GM23338 (cell line): Measurements from ENCODE around the gene LBHD1. TPM values are rescaled to one million over a fixed set of nuclear protein-coding genes. Genes with fewer than 3 reads are reported as not detected.

Experiments used
- CREB1 ChIP-seq: fragments of 250-450 bp; sonication (Bioruptor Pico); IDR thresholded peaks from 2 replicates; pipeline ENCODE4 v1.5.0; 2020; ENCODE audit warnings: low read depth, mild to moderate bottlenecking, moderate library complexity
- JUNB ChIP-seq: IDR thresholded peaks from one replicate; pipeline ENCODE4 v1.6.1; 2016; ENCODE audit warnings: antibody characterized with exemption; ENCODE audit not compliant: unreplicated experiment
- NANOG ChIP-seq: IDR thresholded peaks from 2 replicates; pipeline ENCODE4 v1.6.1; 2016; ENCODE audit warnings: antibody characterized with exemption, borderline replicate concordance
- ZNF331 ChIP-seq: fragments of 250-450 bp; sonication (Bioruptor Pico); IDR thresholded peaks from 2 replicates; pipeline ENCODE4 v1.5.0; 2020; ENCODE audit warnings: low read depth, mild to moderate bottlenecking, moderate library complexity
- polyA plus RNA-seq: library from polyadenylated mRNA; unstranded; fragments of >200 nt; fragmentation: Nextera tagmentation; extraction: Ambion mirVana; gene quantifications from 2 replicates; pipeline ENCODE4 v1.2.1, GENCODE V29; 2016
- small RNA-seq: library from RNA; depleted of rRNA; stranded (forward); fragments of <200 nt; gene quantifications from one replicate; pipeline ENCODE3, GENCODE V24; 2014; ENCODE audit warnings: low replicate concordance
- total RNA-seq: library from RNA; depleted of rRNA; stranded (reverse); fragments of >200 nt; shearing (Covaris generic); gene quantifications from 2 replicates; pipeline ENCODE4 v1.2.3, GENCODE V29; 2014; rRNA removed
- TF ChIP-seq, protein P1 (sequence below): IDR thresholded peaks from 2 replicates; pipeline ENCODE4 v1.6.1; 2016; ENCODE audit warnings: antibody characterized with exemption
- TF ChIP-seq, protein P2 (sequence below), 2 experiments: fragments of 200-600 bp in 1 of 2; sonication (generic) in 1 of 2; conservative IDR thresholded peaks; 2 replicates each; pipeline versions ENCODE4 v1.5.1 to v1.6.1; 2016 to 2017; ENCODE audit warnings: antibody characterized with exemption in 2 of 2, low read depth in 2 of 2, mild to moderate bottlenecking in 2 of 2, moderate library complexity in 1 of 2

LBHD1 gene
- total and polyA plus RNA-seq, 2 experiments from 2014 or later, result 2.8 to 2.9 TPM

DNA sequence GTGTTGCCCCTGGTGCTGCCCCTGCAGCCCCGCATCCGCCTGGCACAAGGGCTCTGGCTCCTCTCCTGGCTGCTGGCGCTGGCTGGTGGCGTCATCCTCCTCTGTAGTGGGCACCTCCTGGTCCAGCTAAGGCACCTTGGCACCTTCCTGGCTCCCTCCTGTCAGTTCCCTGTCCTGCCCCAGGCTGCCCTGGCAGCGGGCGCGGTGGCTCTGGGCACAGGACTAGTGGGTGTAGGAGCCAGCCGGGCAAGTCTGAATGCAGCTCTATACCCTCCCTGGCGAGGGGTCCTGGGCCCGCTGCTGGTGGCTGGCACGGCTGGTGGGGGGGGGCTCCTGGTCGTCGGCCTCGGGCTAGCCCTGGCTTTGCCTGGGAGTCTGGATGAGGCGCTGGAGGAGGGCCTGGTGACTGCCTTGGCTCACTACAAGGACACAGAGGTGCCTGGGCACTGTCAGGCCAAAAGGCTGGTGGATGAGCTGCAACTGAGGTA is 58.7 kb downstream of the LBHD1 start (continued):
- TF ChIP-seq, protein P1, sequence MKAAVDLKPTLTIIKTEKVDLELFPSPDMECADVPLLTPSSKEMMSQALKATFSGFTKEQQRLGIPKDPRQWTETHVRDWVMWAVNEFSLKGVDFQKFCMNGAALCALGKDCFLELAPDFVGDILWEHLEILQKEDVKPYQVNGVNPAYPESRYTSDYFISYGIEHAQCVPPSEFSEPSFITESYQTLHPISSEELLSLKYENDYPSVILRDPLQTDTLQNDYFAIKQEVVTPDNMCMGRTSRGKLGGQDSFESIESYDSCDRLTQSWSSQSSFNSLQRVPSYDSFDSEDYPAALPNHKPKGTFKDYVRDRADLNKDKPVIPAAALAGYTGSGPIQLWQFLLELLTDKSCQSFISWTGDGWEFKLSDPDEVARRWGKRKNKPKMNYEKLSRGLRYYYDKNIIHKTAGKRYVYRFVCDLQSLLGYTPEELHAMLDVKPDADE, result no peak
- no peak for TF ChIP-seq CREB1 (CRISPR knock-in tag)
- TF ChIP-seq, protein P2, sequence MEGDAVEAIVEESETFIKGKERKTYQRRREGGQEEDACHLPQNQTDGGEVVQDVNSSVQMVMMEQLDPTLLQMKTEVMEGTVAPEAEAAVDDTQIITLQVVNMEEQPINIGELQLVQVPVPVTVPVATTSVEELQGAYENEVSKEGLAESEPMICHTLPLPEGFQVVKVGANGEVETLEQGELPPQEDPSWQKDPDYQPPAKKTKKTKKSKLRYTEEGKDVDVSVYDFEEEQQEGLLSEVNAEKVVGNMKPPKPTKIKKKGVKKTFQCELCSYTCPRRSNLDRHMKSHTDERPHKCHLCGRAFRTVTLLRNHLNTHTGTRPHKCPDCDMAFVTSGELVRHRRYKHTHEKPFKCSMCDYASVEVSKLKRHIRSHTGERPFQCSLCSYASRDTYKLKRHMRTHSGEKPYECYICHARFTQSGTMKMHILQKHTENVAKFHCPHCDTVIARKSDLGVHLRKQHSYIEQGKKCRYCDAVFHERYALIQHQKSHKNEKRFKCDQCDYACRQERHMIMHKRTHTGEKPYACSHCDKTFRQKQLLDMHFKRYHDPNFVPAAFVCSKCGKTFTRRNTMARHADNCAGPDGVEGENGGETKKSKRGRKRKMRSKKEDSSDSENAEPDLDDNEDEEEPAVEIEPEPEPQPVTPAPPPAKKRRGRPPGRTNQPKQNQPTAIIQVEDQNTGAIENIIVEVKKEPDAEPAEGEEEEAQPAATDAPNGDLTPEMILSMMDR (conservative IDR thresholded peaks at IDR 0.05; ENCODE audit: low read depth in 2 of 2), result no peak
- no peak for TF ChIP-seq ZNF331 (CRISPR knock-in tag)
- TF ChIP-seq NANOG, result no peak
- no peak for TF ChIP-seq JUNB

Small RNA genes lying within 50 kb of the gene (small RNA-seq; reads per million reads assigned to genes)
- not detected for gene SNORA57

Other genes with a start within 250 kb of the LBHD1 start
- 1.7 and 2.1 TPM in 2 replicates for gene AHNAK, start 125.5 kb downstream of the LBHD1 start, total RNA-seq
- gene AHNAK, start 125.5 kb downstream of the LBHD1 start, polyA plus RNA-seq, result 0.91 and 1.1 TPM in 2 replicates
- 1,200 and 1,316 TPM in 2 replicates for gene EEF1G, start 98.4 kb downstream of the LBHD1 start, total RNA-seq
- 696 and 736 TPM in 2 replicates for gene EEF1G, start 98.4 kb downstream of the LBHD1 start, polyA plus RNA-seq
- 15.2 and 22.2 TPM in 2 replicates for gene TUT1, start 80.7 kb downstream of the LBHD1 start, total RNA-seq
- gene TUT1, start 80.7 kb downstream of the LBHD1 start, polyA plus RNA-seq, result 12.8 and 14.0 TPM in 2 replicates
- gene MTA2, start 70.4 kb downstream of the LBHD1 start, total RNA-seq, result 93.6 and 102 TPM in 2 replicates
- gene MTA2, start 70.4 kb downstream of the LBHD1 start, polyA plus RNA-seq, result 22.1 and 22.9 TPM in 2 replicates
- gene EML3, start 59.5 kb downstream of the LBHD1 start, total RNA-seq, result 17.1 and 19.3 TPM in 2 replicates
- gene EML3, start 59.5 kb downstream of the LBHD1 start, polyA plus RNA-seq, result 15.4 and 15.5 TPM in 2 replicates
- 0.24 TPM in 1 of 2 replicates, not detected in the other for gene ROM1, start 59.0 kb downstream of the LBHD1 start, total RNA-seq
- 0.65 and 0.89 TPM in 2 replicates for gene ROM1, start 59.0 kb downstream of the LBHD1 start, polyA plus RNA-seq
- 18.4 and 21.1 TPM in 2 replicates for gene B3GAT3, start 50.3 kb downstream of the LBHD1 start, total RNA-seq
- gene B3GAT3, start 50.3 kb downstream of the LBHD1 start, polyA plus RNA-seq, result 16.4 and 16.6 TPM in 2 replicates
- 267 and 272 TPM in 2 replicates for gene GANAB, start 25.7 kb downstream of the LBHD1 start, total RNA-seq
- 76.8 and 82.3 TPM in 2 replicates for gene GANAB, start 25.7 kb downstream of the LBHD1 start, polyA plus RNA-seq
- gene INTS5, start 19.0 kb downstream of the LBHD1 start, total RNA-seq, result 33.4 and 37.2 TPM in 2 replicates
- gene INTS5, start 19.0 kb downstream of the LBHD1 start, polyA plus RNA-seq, result 5.7 TPM in 2 replicates
- 110 and 132 TPM in 2 replicates for gene C11orf98, start 7.1 kb downstream of the LBHD1 start, total RNA-seq
- 479 and 507 TPM in 2 replicates for gene C11orf98, start 7.1 kb downstream of the LBHD1 start, polyA plus RNA-seq
- 8.0 and 26.4 TPM in 2 replicates for gene CSKMT, start 7.0 kb downstream of the LBHD1 start, total RNA-seq
- gene CSKMT, start 7.0 kb downstream of the LBHD1 start, polyA plus RNA-seq, result 25.6 and 30.0 TPM in 2 replicates
- 13.0 and 15.9 TPM in 2 replicates for gene UQCC3, start 594 bp downstream of the LBHD1 start, total RNA-seq
- 53.9 and 54.7 TPM in 2 replicates for gene UQCC3, start 594 bp downstream of the LBHD1 start, polyA plus RNA-seq
- gene UBXN1, start 6.8 kb upstream of the LBHD1 start, total RNA-seq, result 62.0 and 132 TPM in 2 replicates
- 126 and 132 TPM in 2 replicates for gene UBXN1, start 6.8 kb upstream of the LBHD1 start, polyA plus RNA-seq
- 0.12 and 0.21 TPM in 2 replicates for gene LRRN4CL, start 17.3 kb upstream of the LBHD1 start, total RNA-seq
- 0.08 and 0.10 TPM in 2 replicates for gene LRRN4CL, start 17.3 kb upstream of the LBHD1 start, polyA plus RNA-seq
- 49.0 and 60.2 TPM in 2 replicates for gene BSCL2, start 35.2 kb upstream of the LBHD1 start, total RNA-seq
- gene BSCL2, start 35.2 kb upstream of the LBHD1 start, polyA plus RNA-seq, result 81.7 and 91.5 TPM in 2 replicates
- 0.82 and 2.1 TPM in 2 replicates for gene GNG3, start 35.4 kb upstream of the LBHD1 start, total RNA-seq
- 5.7 and 7.2 TPM in 2 replicates for gene GNG3, start 35.4 kb upstream of the LBHD1 start, polyA plus RNA-seq
- 18.3 and 21.7 TPM in 2 replicates for gene HNRNPUL2, start 55.2 kb upstream of the LBHD1 start, total RNA-seq
- 9.4 and 10.9 TPM in 2 replicates for gene HNRNPUL2, start 55.2 kb upstream of the LBHD1 start, polyA plus RNA-seq
- gene TTC9C, start 56.2 kb upstream of the LBHD1 start, total RNA-seq, result 27.5 and 51.4 TPM in 2 replicates
- gene TTC9C, start 56.2 kb upstream of the LBHD1 start, polyA plus RNA-seq, result 42.0 and 42.6 TPM in 2 replicates
- gene ZBTB3, start 81.9 kb upstream of the LBHD1 start, total RNA-seq, result 82.6 and 91.7 TPM in 2 replicates
- 47.8 and 52.2 TPM in 2 replicates for gene ZBTB3, start 81.9 kb upstream of the LBHD1 start, polyA plus RNA-seq
- 101 and 117 TPM in 2 replicates for gene POLR2G, start 89.3 kb upstream of the LBHD1 start, total RNA-seq
- 193 and 196 TPM in 2 replicates for gene POLR2G, start 89.3 kb upstream of the LBHD1 start, polyA plus RNA-seq
- 30.6 and 50.6 TPM in 2 replicates for gene TAF6L, start 99.1 kb upstream of the LBHD1 start, total RNA-seq
- gene TAF6L, start 99.1 kb upstream of the LBHD1 start, polyA plus RNA-seq, result 21.8 and 23.0 TPM in 2 replicates
- 15.3 and 17.5 TPM in 2 replicates for gene TMEM179B, start 115.1 kb upstream of the LBHD1 start, total RNA-seq
- gene TMEM179B, start 115.1 kb upstream of the LBHD1 start, polyA plus RNA-seq, result 10.6 and 16.9 TPM in 2 replicates
- gene TMEM223, start 119.7 kb upstream of the LBHD1 start, total RNA-seq, result 35.6 and 46.1 TPM in 2 replicates
- gene TMEM223, start 119.7 kb upstream of the LBHD1 start, polyA plus RNA-seq, result 59.6 and 69.1 TPM in 2 replicates
- gene NXF1, start 133.2 kb upstream of the LBHD1 start, total RNA-seq, result 31.8 and 33.8 TPM in 2 replicates
- 31.1 and 31.7 TPM in 2 replicates for gene NXF1, start 133.2 kb upstream of the LBHD1 start, polyA plus RNA-seq
- gene STX5, start 159.8 kb upstream of the LBHD1 start, total RNA-seq, result 15.0 and 22.2 TPM in 2 replicates
- 7.4 and 7.7 TPM in 2 replicates for gene STX5, start 159.8 kb upstream of the LBHD1 start, polyA plus RNA-seq
- not detected in 2 replicates for gene TEX54, start 160.6 kb upstream of the LBHD1 start, total RNA-seq
- gene TEX54, start 160.6 kb upstream of the LBHD1 start, polyA plus RNA-seq, result 1.3 and 1.9 TPM in 2 replicates
- 109 and 136 TPM in 2 replicates for gene WDR74, start 167.3 kb upstream of the LBHD1 start, total RNA-seq
- gene WDR74, start 167.3 kb upstream of the LBHD1 start, polyA plus RNA-seq, result 94.4 and 95.8 TPM in 2 replicates
- 375 and 425 TPM in 2 replicates for gene SLC3A2, start 208.6 kb upstream of the LBHD1 start, total RNA-seq
- gene SLC3A2, start 208.6 kb upstream of the LBHD1 start, polyA plus RNA-seq, result 240 and 241 TPM in 2 replicates
- 0.14 TPM in 1 of 2 replicates, not detected in the other for gene CHRM1, start 249.1 kb upstream of the LBHD1 start, total RNA-seq
- 0.30 and 0.44 TPM in 2 replicates for gene CHRM1, start 249.1 kb upstream of the LBHD1 start, polyA plus RNA-seq